ENCODE measurements around the gene FAM47E.
A peak's percentile ranks its signal among the peaks of the same experiment; 100 is the strongest.

GRCh38 chr4:76251441-76252270 lies at the start of gene FAM47E:
- TF ChIP-seq MAX (IDR thresholded peaks at IDR 0.05; ENCODE audit: insufficient read depth, insufficient read length) (no peak), CTCF (IDR thresholded peaks at IDR 0.05; ENCODE audit: extremely low read depth in 1 of 2, insufficient read depth in 1 of 2, low read depth in 1 of 2, low read length in 2 of 2) (peak; percentile 17 to 44), POLR2A (IDR thresholded peaks at IDR 0.05; ENCODE audit: low read depth, low read length) (no peak), FOS (IDR thresholded peaks at IDR 0.05; ENCODE audit: borderline replicate concordance, insufficient read depth, low read length) (no peak), MYC (IDR thresholded peaks at IDR 0.05; ENCODE audit: low read depth, low read length) (no peak), POLR2AphosphoS5 (IDR thresholded peaks at IDR 0.05; ENCODE audit: insufficient read depth, low read depth, low read length) (no peak), EZH2 (IDR thresholded peaks at IDR 0.05; ENCODE audit: borderline replicate concordance, low read depth, low read length, severe bottlenecking) (peak; percentile 66), JUN (IDR thresholded peaks at IDR 0.05; ENCODE audit: borderline replicate concordance, insufficient read depth, insufficient read length, low read depth) (no peak), GATA2 (IDR thresholded peaks at IDR 0.05; ENCODE audit: insufficient read depth, insufficient read length, low read depth, low read length) (no peak)

Data from endothelial cell of umbilical vein (primary cell).